NOMO-1 treated with dmso at 0.1 percent for 144 hours (cell line): ENCODE results near the gene MAGEA2B.
"Not testable (repeated sequence)": the region's sequence is repeated elsewhere in the genome, so short reads cannot be mapped to it uniquely, and the experiment has no call there.

ENCODE experiments used
- DNase-seq: peaks from one replicate; lab custom pipeline; 2025; ENCODE audit not compliant: unreplicated experiment; lab: John Stamatoyannopoulos, UW

The MAGEA2B gene

DNA sequence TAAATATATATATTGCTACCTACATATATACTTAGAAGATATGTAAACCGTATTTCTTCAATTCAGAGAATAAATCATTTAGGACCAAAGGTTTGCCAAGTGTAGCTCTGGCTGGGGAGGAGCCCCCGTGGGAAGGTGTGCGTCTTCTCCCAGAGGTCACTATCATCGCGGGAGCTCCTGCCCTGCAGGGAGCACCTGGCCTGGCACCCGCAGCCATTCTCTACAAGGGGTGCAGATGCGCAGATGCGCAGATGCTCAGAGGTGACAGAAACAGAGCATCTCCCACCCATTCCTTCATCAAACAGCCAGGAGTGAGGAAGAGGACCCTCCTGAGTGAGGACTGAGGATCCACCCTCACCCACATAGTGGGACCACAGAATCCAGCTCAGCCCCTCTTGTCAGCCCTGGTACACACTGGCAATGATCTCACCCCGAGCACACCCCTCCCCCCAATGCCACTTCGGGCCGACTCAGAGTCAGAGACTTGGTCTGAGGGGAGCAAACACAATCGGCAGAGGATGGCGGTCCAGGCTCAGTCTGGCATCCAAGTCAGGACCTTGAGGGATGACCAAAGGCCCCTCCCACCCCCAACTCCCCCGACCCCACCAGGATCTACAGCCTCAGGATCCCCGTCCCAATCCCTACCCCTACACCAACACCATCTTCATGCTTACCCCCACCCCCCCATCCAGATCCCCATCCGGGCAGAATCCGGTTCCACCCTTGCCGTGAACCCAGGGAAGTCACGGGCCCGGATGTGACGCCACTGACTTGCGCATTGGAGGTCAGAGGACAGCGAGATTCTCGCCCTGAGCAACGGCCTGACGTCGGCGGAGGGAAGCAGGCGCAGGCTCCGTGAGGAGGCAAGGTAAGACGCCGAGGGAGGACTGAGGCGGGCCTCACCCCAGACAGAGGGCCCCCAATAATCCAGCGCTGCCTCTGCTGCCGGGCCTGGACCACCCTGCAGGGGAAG, at the start of gene MAGEA2B:
Gene MAGEA2B, plus strand, starts transcription at position 814 of the 973 bp plus-strand sequence. CDS start 2,479 bp downstream, outside the sequence.
- not testable (repeated sequence) for DNase-seq

DNA sequence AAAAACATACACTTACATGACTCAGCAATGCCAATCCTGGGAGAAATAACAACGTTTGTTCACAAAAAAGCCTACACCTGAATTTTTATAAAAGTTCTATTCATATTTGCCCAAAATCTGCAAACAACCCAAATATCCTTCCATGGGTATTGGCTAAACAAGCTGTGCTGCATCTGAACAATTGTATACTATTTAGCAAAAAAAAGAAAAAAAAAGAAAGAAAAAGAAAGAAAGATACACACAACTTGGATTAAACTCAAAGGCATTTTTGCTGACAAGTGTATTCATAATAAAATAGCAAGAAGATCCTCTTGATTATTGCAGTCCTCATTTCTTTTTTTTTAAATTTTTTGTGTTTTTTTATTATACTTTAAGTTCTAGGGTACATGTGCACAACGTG, 40.3 kb upstream of the MAGEA2B start:
- DNase-seq, result no peak

- not testable (repeated sequence) for DNase-seq
Measured at GRCh38 chrX:152674652-152675051, 39.8 kb upstream of the MAGEA2B start.

- DNase-seq, result not testable (repeated sequence)
Measured at GRCh38 chrX:152681012-152681411, 33.4 kb upstream of the MAGEA2B start.

DNA sequence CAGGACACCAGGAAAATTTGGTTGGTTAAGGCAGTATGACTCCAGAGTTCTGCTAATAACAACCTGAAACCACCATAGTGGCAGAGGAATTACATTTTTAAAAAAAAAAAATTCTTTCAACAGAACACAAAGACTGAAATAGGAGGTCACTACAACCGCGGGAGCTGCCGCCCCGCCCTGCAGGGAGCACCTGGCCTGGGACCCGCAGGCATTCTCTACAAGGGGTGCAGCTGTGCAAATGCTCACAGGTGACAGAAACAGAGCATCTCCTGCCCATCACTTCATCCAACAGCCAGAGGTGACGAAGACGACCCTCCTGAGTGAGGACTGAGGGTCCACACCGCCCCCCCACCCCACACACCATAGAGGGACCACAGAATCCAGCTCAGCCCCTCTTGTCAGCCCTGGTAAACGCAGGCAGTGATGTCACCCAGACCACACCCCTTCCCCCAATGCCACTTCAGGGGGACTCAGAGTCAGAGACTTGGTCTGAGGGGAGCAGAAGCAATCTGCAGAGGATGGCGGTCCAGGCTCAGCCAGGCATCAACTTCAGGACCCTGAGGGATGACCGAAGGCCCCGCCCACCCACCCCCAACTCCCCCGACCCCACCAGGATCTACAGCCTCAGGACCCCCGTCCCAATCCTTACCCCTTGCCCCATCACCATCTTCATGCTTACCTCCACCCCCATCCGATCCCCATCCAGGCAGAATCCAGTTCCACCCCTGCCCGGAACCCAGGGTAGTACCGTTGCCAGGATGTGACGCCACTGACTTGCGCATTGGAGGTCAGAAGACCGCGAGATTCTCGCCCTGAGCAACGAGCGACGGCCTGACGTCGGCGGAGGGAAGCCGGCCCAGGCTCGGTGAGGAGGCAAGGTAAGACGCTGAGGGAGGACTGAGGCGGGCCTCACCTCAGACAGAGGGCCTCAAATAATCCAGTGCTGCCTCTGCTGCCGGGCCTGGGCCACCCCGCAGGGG, 16.2 kb upstream of the MAGEA2B start, which contains the start of gene MAGEA3:
Gene MAGEA3, plus strand, starts transcription at position 843 of the 980 bp plus-strand sequence. CDS start 2,039 bp downstream, outside the sequence.
- not testable (repeated sequence) for DNase-seq

GRCh38 chrX:152700390-152700789, 14.0 kb upstream of the MAGEA2B start:
- DNase-seq, result not testable (repeated sequence)

- not testable (repeated sequence) for DNase-seq
Measured at GRCh38 chrX:152706500-152706899, 7.9 kb upstream of the MAGEA2B start.

DNA sequence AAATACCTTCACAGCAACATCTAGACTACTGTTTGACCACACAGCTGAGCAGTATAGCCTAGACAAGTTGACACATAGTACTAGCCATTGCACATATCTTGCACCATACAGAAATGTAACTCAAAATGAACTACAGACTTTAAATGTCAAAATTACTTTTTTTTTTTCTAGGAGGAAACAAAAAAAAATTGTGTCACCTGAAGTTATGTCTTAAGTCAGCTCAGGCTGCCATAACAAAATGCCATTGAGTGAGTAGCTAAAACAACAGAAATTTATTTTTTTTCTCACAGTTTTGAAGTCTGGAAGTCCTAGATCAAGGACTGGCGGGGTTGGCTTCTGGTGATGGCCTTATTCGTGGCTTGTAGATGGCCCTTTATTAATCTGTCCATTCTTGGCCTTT, 5.3 kb upstream of the MAGEA2B start, which contains the start of gene CSAG2:
Gene CSAG2, minus strand, starts transcription at position 101 of the 400 bp plus-strand sequence. CDS start 161 bp downstream, outside the sequence.
- DNase-seq, result not testable (repeated sequence)

- DNase-seq, result not testable (repeated sequence)
Measured at GRCh38 chrX:152713195-152713594, 1.2 kb upstream of the MAGEA2B start.

GRCh38 chrX:152725409-152725808, 11.0 kb downstream of the MAGEA2B start:
- no peak for DNase-seq

DNA sequence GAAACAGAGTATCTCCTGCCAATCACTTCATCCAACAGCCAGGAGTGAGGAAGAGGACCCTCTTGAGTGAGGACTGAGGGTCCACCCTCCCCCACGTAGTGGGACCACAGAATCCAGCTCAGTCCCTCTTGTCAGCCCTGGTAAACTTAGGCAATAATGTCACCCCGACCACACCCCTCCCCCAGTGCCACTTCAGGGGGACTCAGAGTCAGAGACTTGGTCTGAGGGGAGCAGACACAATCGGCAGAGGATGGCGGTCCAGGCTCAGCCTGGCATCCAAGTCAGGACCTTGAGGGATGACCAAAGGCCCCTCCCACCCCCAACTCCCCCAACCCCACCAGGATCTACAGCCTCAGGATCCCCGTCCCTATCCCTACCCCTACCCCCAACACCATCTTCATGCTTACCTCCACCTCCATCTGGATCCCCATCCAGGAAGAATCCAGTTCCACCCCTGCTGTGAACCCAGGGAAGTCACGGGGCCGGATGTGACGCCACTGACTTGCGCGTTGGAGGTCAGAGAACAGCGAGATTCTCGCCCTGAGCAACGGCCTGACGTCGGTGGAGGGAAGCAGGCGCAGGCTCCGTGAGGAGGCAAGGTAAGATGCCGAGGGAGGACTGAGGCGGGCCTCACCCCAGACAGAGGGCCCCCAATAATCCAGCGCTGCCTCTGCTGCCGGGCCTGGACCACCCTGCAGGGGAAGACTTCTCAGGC, 19.0 kb downstream of the MAGEA2B start, which contains the start of the genes CSAG1 and MAGEA12:
Gene CSAG1, minus strand, starts transcription at position 461 of the 715 bp plus-strand sequence. CDS start 1,261 bp downstream, outside the sequence.
Gene MAGEA12, plus strand, starts transcription at position 497 of the 715 bp plus-strand sequence. CDS start 2,405 bp downstream, outside the sequence.
- DNase-seq, result no peak

DNA sequence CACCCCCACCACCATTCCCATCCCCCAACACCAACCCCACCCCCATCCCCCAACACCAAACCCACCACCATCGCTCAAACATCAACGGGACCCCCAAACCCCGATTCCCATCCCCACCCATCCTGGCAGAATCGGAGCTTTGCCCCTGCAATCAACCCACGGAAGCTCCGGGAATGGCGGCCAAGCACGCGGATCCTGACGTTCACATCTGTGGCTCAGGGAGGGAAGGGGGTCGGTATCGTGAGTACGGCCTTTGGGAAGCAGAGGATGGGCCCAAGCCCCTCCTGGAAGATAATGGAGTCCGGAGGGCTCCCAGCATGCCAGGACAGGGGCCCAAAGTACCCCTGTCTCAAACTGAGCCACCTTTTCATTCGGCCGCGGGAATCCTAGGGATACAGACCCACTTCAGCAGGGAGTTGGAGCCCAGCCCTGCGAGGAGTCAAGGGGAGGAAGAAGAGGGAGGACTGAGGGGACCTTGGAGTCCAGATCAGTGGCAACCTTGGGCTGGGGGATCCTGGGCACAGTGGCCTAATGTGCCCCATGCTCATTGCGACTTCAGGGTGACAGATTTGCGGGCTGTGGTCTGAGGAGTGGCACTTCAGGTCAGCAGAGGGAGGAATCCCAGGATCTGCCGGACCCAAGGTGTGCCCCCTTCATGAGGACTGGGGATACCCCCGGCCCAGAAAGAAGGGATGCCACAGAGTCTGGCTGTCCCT, 19.9 kb downstream of the MAGEA2B start:
- DNase-seq, result not testable (repeated sequence)

DNA sequence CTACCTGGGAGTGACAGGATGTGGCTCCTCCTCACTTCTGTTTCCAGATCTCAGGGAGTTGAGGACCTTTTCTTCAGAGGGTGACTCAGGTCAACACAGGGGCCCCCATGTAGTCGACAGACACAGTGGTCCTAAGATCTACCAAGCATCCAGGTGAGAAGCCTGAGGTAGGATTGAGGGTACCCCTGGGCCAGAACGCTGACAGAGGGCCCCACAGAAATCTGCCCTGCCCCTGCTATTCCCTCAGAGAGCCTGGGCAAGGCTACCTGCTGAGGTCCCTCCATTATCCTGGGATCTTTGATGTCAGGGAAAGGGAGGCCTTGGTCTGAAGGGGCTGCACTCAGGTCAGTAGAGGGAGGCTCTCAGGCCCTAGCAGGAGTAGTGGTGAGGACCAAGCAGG, 20.7 kb downstream of the MAGEA2B start:
- no peak for DNase-seq

- no peak for DNase-seq
Measured at GRCh38 chrX:152735860-152736511, 21.6 kb downstream of the MAGEA2B start.

DNA sequence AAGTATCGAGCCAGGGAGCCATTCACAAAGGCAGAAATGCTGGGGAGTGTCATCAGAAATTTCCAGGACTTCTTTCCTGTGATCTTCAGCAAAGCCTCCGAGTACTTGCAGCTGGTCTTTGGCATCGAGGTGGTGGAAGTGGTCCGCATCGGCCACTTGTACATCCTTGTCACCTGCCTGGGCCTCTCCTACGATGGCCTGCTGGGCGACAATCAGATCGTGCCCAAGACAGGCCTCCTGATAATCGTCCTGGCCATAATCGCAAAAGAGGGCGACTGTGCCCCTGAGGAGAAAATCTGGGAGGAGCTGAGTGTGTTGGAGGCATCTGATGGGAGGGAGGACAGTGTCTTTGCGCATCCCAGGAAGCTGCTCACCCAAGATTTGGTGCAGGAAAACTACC, 22.1 kb downstream of the MAGEA2B start:
- DNase-seq, result not testable (repeated sequence)

- no peak for DNase-seq
Measured at GRCh38 chrX:152738560-152738959, 24.1 kb downstream of the MAGEA2B start.

DNA sequence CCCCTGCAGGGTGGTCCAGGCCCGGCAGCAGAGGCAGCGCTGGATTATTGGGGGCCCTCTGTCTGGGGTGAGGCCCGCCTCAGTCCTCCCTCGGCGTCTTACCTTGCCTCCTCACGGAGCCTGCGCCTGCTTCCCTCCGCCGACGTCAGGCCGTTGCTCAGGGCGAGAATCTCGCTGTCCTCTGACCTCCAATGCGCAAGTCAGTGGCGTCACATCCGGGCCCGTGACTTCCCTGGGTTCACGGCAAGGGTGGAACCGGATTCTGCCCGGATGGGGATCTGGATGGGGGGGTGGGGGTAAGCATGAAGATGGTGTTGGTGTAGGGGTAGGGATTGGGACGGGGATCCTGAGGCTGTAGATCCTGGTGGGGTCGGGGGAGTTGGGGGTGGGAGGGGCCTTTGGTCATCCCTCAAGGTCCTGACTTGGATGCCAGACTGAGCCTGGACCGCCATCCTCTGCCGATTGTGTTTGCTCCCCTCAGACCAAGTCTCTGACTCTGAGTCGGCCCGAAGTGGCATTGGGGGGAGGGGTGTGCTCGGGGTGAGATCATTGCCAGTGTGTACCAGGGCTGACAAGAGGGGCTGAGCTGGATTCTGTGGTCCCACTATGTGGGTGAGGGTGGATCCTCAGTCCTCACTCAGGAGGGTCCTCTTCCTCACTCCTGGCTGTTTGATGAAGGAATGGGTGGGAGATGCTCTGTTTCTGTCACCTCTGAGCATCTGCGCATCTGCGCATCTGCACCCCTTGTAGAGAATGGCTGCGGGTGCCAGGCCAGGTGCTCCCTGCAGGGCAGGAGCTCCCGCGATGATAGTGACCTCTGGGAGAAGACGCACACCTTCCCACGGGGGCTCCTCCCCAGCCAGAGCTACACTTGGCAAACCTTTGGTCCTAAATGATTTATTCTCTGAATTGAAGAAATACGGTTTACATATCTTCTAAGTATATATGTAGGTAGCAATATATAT, 39.5 kb downstream of the MAGEA2B start, which contains the start of gene MAGEA2:
Gene MAGEA2, minus strand, starts transcription at position 157 of the 965 bp plus-strand sequence. CDS start 2,479 bp downstream, outside the sequence.
- DNase-seq, result not testable (repeated sequence)
